Astrocyte of the spinal cord (primary cell): ENCODE results near the gene PCCA.
A peak's percentile ranks its signal among the peaks of the same experiment; 100 is the strongest.

Experiments used
- DNase-seq: peaks from one replicate; pipeline ENCODE4 v3.0.0; 2011; ENCODE audit warnings: low read depth, low spot score
- H3K4me3 ChIP-seq: 2 replicates; pipeline ENCODE4 v1.5.1; 2011; ENCODE audit warnings: low read depth, mild to moderate bottlenecking, low read length, moderate library complexity
- in situ Hi-C: cut with HindIII; loops from 2 replicates; pipeline ENCODE4 v1.10.0; 2017; ENCODE audit warnings: low sequenced_read_pairs
- TF ChIP-seq, protein P1 (sequence below): IDR thresholded peaks from 2 replicates; pipeline ENCODE4 v1.5.1; 2012; ENCODE audit warnings: low read depth, mild to moderate bottlenecking, low read length, inconsistent platforms

The PCCA gene

DNA sequence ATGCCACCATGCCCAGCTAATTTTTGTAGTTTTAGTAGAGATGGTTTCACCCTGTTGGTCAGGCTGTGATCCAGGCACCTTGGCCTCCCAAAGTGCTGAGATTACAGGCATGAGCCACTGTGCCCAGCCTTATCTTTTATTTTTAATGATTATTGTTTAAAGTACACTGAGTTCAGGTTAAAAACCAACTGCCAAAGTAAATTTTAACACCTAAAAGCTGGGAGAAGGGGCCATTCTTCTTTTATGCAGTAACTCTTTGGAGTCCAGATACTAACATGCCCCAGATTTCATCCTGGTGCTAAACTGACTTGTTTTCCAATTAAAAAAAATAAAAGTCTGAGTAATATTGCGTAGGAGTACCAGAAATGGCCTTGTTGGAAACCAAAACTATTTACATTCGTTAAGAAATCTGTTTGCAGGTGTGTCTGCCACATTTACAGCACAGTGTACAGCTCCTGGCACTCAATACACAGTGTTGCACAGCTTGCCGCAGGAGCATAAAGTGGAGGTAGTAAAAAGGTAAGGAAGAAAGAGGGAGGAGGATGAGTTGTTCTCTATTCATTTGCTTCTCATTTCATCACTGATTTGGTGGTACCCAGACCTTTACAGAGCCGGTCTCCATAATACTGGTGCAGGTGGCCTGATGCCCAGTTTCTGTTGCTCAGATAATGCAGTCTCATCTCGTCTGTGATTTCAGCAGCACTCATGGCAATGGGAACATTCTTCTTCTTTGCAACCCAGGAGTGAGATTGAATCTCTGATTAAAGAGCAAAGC is 108.9 kb downstream of the PCCA start:
- H3K4me3 ChIP-seq = no peak overlapping the region
- TF ChIP-seq, protein P1, sequence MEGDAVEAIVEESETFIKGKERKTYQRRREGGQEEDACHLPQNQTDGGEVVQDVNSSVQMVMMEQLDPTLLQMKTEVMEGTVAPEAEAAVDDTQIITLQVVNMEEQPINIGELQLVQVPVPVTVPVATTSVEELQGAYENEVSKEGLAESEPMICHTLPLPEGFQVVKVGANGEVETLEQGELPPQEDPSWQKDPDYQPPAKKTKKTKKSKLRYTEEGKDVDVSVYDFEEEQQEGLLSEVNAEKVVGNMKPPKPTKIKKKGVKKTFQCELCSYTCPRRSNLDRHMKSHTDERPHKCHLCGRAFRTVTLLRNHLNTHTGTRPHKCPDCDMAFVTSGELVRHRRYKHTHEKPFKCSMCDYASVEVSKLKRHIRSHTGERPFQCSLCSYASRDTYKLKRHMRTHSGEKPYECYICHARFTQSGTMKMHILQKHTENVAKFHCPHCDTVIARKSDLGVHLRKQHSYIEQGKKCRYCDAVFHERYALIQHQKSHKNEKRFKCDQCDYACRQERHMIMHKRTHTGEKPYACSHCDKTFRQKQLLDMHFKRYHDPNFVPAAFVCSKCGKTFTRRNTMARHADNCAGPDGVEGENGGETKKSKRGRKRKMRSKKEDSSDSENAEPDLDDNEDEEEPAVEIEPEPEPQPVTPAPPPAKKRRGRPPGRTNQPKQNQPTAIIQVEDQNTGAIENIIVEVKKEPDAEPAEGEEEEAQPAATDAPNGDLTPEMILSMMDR = no peak
- DNase-seq = no peak
- in situ Hi-C loops = no loop called here

DNA sequence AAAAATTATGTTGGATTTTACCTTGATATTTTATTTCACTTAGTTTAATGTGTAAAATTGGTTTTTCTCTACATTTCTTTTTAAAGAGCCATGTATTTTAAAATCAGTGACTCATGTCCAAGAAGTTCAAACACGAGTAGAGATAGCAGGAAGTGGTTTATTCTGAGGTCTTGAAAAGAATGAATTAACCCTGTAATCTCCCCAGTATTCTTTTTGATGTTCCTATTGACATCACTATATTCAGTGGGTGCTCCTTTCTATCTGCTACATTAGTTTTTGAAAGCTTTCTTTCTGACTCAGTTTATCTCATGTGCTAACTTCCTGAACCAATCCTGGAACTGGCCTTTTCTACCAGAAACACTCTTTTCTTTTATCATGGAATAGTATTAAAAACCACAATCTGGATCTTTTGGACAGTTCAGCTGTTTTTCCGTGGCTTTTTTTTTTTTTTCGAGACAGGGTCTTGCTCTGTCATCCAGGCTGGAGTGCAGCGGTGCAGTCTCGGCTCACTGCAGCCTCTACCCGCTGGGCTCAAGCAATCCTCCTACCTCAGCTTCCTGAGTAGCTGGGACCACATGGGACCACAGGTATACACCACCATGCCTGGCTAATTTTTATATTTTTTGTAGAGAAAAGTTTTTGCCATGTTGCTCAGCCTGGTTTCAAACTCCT is 114.9 kb downstream of the PCCA start:
- H3K4me3 ChIP-seq = no peak overlapping the region
- in situ Hi-C loops = no loop called here
- TF ChIP-seq, protein P1 = no peak
- peak; percentile 85 for DNase-seq

DNA sequence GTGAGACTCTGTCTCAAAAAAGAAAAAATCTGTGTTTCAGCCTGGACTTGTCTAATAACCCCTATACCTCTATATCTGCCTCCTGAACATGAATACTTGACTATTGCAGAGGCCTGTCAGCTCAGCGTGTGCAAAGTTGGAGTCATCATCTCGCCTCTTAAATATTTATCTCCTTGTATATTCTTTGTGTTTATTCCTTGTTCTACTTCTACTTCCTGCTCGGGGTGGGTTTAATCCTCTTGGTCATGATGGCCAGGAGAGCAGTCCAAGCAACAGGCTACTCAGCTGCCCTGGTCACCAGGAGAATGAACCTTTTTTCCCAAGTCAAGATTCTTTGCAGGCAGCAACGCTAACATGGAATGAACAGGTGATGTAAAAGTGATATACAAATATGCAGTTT is 119.1 kb downstream of the PCCA start:
- in situ Hi-C loops = no loop called here
- no peak for DNase-seq
- TF ChIP-seq, protein P1 = no peak
- H3K4me3 ChIP-seq = no peak overlapping the region

DNA sequence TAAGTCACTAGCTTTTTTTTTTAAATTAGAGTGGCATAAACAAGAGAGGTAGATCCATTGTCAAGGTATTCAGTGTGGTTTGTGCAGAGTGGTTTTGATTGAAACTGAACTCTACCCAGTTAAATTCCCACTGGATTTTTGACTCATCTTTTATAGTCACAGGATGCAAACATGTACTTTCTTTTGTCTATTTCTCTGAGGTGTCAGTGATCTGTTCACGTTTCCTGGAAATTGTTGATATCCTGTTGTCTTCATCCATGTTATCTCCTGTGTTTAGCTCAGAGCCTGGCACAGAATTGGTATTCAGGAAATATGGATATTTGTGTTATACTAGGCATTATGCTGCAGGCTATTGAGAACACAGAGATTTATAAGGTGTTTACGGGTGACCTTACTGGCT is 119.7 kb downstream of the PCCA start:
- DNase-seq = no peak
- TF ChIP-seq, protein P1 = no peak

DNA sequence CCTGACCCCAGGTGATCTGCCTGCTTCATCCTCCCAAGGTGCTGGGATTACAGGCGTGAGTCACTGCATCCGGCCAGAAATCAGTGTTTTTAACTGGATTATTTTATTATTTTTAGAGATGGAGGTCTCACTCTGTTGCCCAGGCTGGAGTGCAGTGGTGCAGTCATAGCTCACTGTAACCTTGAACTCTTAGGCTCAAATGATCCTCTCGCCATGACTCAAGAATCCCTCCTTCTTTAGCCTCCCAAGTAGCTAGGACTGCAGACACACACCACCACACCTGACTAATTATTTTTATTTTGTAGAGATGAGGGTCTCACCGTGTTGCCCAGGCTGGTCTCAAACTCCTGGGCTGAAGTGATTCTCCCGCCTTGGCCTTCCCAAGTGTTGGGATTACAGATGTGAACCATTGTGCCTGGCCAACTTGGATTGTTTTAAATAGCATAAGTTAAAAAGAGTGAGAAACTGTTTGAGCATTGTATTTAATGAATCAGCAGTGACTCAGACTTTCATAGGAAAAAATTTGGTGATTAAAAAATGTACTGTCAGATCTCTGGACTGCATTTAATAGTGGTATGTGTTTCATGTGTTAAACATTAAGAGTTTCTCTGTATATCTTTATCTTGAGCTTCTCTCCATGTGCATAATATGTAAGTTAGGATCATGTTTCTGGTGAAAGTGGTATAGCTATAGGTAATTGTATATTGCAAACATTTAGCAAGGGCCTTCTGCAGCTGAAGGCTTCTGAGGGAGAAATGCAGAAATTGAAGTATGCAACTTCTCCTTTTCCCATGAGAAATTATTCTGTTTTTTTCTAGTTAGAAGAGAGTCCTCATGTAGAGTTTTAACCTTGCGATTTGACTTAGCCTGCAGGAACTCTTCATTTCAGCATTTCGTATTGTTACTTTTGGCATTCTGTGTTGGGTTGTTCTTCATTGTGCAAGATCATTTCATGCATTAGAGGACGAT is 121.2 kb downstream of the PCCA start:
- TF ChIP-seq, protein P1 = no peak
- DNase-seq = peak; percentile 75
- no peak overlapping the region for H3K4me3 ChIP-seq
- in situ Hi-C loops = no loop called here

More for the DNA sequence above, 119.7 kb downstream of the PCCA start:
- no peak overlapping the region for H3K4me3 ChIP-seq
- in situ Hi-C loops = no loop called here

DNA sequence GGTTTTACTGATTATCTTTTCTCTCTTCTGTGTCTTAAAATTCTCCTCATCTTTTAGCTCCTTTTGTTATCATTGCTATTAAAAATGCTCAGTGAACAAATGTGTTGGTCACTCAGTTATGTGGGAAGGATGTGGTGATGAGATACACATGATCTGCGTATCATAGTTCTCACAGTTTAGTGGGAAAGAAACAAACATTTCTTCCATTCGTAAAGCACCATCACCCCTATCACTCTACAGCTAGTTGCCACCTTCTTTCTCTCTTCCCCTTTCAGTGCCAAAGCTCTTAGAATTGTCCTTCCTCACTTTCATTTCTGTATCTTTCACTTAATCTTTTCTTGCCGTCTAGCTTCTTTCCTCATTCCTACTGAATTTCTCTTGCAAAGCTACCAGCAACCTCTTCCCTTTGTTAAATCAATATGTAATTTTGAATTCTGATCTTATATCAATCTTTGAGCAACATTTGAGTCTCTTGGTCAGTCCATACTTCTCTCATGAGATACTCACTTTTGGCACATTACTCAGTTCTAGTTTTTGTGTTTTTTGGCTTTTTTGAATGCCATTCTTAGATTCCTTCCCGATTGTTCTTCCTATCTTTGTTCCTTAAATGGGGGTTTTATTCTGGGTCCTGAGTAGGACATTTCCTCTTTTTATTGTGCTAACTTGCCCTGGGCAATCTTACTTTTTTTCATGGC is 122.3 kb downstream of the PCCA start:
- TF ChIP-seq, protein P1 = no peak
- no peak overlapping the region for H3K4me3 ChIP-seq
- DNase-seq = peak; percentile 38
- in situ Hi-C loops = no loop called here
